K562 (cell line): ENCODE measurements around the gene WDR90. TPM values are rescaled to one million over a fixed set of nuclear protein-coding genes. Genes with fewer than 3 reads are reported as not detected.

Experiments
- BRCA1 ChIP-seq, 2 experiments: fragments of 450-650 bp in 1 of 2; sonication (generic) in 1 of 2; formaldehyde crosslinking in 1 of 2; IDR thresholded peaks; 2 replicates each; pipeline versions ENCODE4 v1.5.0 to v1.6.1; 2017 to 2020; ENCODE audit warnings: mild to moderate bottlenecking in 1 of 2, missing genetic modification reagents in 1 of 2
- BRF1 ChIP-seq: IDR thresholded peaks from 3 replicates; pipeline ENCODE4 v1.6.1; 2011; ENCODE audit warnings: borderline replicate concordance, mild to moderate bottlenecking; ENCODE audit not compliant: insufficient read length; ENCODE audit errors: extremely low read depth
- CBX3 ChIP-seq, 2 experiments: IDR thresholded peaks; 1 replicate in 1 of 2; 2 replicates in 1 of 2; pipeline ENCODE4 v1.6.1; 2012; ENCODE audit warnings: inconsistent platforms in 2 of 2, low read length in 2 of 2, borderline replicate concordance in 1 of 2, control low read depth in 1 of 2
- CHCHD3 ChIP-seq: fragments of 250-450 bp; sonication (Bioruptor Pico); IDR thresholded peaks from 2 replicates; pipeline ENCODE4 v2.1.2; 2022; ENCODE audit warnings: mild to moderate bottlenecking
- EP400 ChIP-seq: fragments of 450-650 bp; IDR thresholded peaks from 2 replicates; pipeline ENCODE4 v1.6.1; 2017; ENCODE audit warnings: antibody characterized with exemption, mild to moderate bottlenecking, moderate library complexity
- ETS2 ChIP-seq: IDR thresholded peaks from 2 replicates; pipeline ENCODE4 v1.6.1; 2016; ENCODE audit warnings: borderline replicate concordance, missing genetic modification characterization, mild to moderate bottlenecking, moderate library complexity, missing compliant biosample characterization; ENCODE audit not compliant: poor library complexity, severe bottlenecking
- FOXP1 ChIP-seq: sonication (generic); formaldehyde crosslinking; IDR thresholded peaks from 2 replicates; pipeline ENCODE4 v1.8.0; 2022; ENCODE audit warnings: mild to moderate bottlenecking, missing genetic modification reagents
- HLTF ChIP-seq: fragments of 450-650 bp; IDR thresholded peaks from 2 replicates; pipeline ENCODE4 v1.6.1; 2016
- HNRNPUL1 ChIP-seq: fragments of 200-400 bp; formaldehyde crosslinking; IDR thresholded peaks from 2 replicates; pipeline ENCODE4 v1.6.1; 2017; ENCODE audit warnings: low read length
- KHSRP ChIP-seq: fragments of 450-650 bp; IDR thresholded peaks from 2 replicates; pipeline ENCODE4 v1.6.1; 2017
- KLF6 ChIP-seq: fragments of 250-450 bp; sonication (Bioruptor Pico); IDR thresholded peaks from 2 replicates; pipeline ENCODE4 v1.4.0; 2020; ENCODE audit warnings: mild to moderate bottlenecking, moderate library complexity, borderline replicate concordance
- MAZ ChIP-seq, 2 experiments: fragments of 450-650 bp in 1 of 2; sonication (generic) in 1 of 2; formaldehyde crosslinking; IDR thresholded peaks in 1 of 2; conservative IDR thresholded peaks in 1 of 2; 2 replicates each; pipeline versions ENCODE4 v1.4.0 to v1.5.0; 2020; ENCODE audit warnings: mild to moderate bottlenecking in 1 of 2, missing genetic modification reagents in 1 of 2
- NONO ChIP-seq, 2 experiments: fragments of 200-400 bp in 1 of 2; fragments of 450-650 bp in 1 of 2; formaldehyde crosslinking in 1 of 2; IDR thresholded peaks; 2 replicates each; pipeline ENCODE4 v1.6.1; 2017; ENCODE audit warnings: low read depth in 2 of 2, mild to moderate bottlenecking in 2 of 2, moderate library complexity in 2 of 2, low read length in 1 of 2
- SIX5 ChIP-seq, 2 experiments: IDR thresholded peaks; 2 replicates each; pipeline ENCODE4 v1.6.1; 2011; ENCODE audit warnings: low read length in 2 of 2, borderline replicate concordance in 1 of 2, low read depth in 1 of 2, mild to moderate bottlenecking in 1 of 2, moderate library complexity in 1 of 2; ENCODE audit not compliant: insufficient read depth in 1 of 2
- SNRNP70 ChIP-seq: fragments of 200-400 bp; formaldehyde crosslinking; optimal IDR thresholded peaks from 2 replicates; pipeline ENCODE3; 2017; ENCODE audit warnings: low read depth, low read length
- TAF1 ChIP-seq: IDR thresholded peaks from 2 replicates; pipeline ENCODE4 v1.6.1; 2011; ENCODE audit warnings: mild to moderate bottlenecking, low read length, moderate library complexity; ENCODE audit not compliant: insufficient read depth, control insufficient read depth, severe bottlenecking; ENCODE audit errors: extremely low read depth
- TEAD1 ChIP-seq, 2 experiments: fragments of 450-650 bp in 1 of 2; sonication (generic) in 1 of 2; formaldehyde crosslinking; IDR thresholded peaks; 2 replicates each; pipeline versions ENCODE4 v1.4.0 to v1.8.0; 2020 to 2022; ENCODE audit warnings: mild to moderate bottlenecking in 2 of 2, missing genetic modification reagents in 1 of 2
- TEAD4 ChIP-seq, 2 experiments: sonication (generic) in 1 of 2; formaldehyde crosslinking in 1 of 2; IDR thresholded peaks; 2 replicates each; pipeline versions ENCODE4 v1.6.1 to v1.8.0; 2012 to 2022; ENCODE audit warnings: borderline replicate concordance in 1 of 2, inconsistent platforms in 1 of 2, low read length in 1 of 2, mild to moderate bottlenecking in 1 of 2, missing genetic modification reagents in 1 of 2
- ZNF354B ChIP-seq: fragments of 250-450 bp; sonication (Bioruptor Pico); IDR thresholded peaks from 2 replicates; pipeline ENCODE4 v1.4.0; 2020
- polyA plus RNA-seq, 8 experiments: library from polyadenylated mRNA; depleted of rRNA in 4 of 8; stranded (reverse) in 5 of 8; unstranded in 3 of 8; fragments of >200 nt; fragmentation: Nextera tagmentation in 2 of 8; fragmentation: Illumina TruSeq in 1 of 8; extraction: Ambion mirVana in 2 of 8; extraction: Trizol in 1 of 8; gene quantifications; 2 replicates each; pipeline versions ENCODE4 v1.2.1 to v1.2.3, GENCODE V29; 2011 to 2014; ENCODE audit warnings: inconsistent platforms in 1 of 8, missing spikeins in 1 of 8
- total RNA-seq, 7 experiments: library from RNA; depleted of rRNA in 6 of 7; stranded (reverse); fragments of >200 nt in 6 of 7; fragmentation: Illumina TruSeq in 2 of 7; extraction: Trizol in 2 of 7; gene quantifications; 2 replicates each; pipeline versions ENCODE4 v1.2.1 to v1.2.3, GENCODE V29; 2011 to 2021; ENCODE audit warnings: low replicate concordance in 1 of 7
- TF ChIP-seq, protein P1 (sequence below): fragments of 250-450 bp; sonication (Bioruptor Pico); IDR thresholded peaks from 2 replicates; pipeline ENCODE4 v1.5.0; 2021; ENCODE audit warnings: mild to moderate bottlenecking, moderate library complexity
- TF ChIP-seq, protein P2 (sequence below): sonication (generic); formaldehyde crosslinking; IDR thresholded peaks from 2 replicates; pipeline ENCODE4 v1.8.1; 2023; ENCODE audit warnings: mild to moderate bottlenecking, missing genetic modification reagents

Gene WDR90
- total and polyA plus RNA-seq, 9 of the 15 experiments (the other 6 are each of a cell fraction or from before 2014, with no cell fraction given), result 0.44 to 12.6 (median 3.3) TPM

DNA sequence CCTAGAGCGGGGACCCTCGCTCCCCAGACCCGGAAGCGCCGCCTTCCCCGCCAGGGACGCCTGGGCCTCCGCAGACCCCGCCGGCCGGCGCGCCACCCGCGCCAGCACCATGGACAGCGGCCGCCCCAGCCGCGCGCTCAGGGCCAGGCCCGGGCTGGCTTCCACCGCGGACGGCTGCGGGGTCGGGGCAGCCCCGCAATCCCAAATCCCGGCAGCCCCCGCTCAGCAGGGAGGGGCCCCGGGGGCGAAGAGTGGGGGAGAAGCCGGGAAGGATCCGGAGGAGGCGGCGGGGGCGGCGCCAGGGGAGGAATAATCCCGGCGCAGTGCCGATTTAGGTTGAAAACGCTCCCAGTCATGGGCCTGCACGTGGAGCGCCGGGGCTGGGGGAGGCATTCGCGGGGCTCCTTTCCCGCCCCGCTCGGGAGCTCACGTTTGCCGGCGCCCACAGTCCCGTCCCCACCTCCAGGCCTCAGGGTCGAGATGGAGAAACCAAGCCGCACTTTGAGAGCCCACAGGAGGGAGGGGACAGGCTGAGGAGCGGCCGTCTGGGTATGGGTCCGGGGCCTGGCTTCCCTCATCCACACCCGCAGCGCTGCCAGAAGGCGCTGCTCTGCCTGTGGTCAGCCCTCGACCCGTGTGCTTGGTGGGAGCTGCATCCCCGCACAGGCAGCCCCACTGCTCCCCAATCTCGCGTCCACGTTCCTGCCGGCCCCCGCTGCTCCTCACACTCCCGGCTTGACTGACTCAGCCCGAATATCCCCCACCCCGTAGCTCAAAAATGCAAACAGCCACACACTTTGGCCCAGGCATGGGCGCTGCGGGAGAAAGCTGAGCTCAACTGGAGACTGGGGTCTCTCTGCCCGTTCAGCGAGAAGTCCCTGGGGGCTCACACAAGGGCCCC, 51.8 kb downstream of the WDR90 start (continued):
- no peak for TF ChIP-seq TEAD4 (IDR thresholded peaks at IDR 0.05; ENCODE audit: low read length)
- 0 out of 2 replicates have a peak, but pooled peaks have one; percentile 64 for TF ChIP-seq TEAD4 (CRISPR knock-in tag; IDR thresholded peaks at IDR 0.05; ENCODE audit: borderline replicate concordance)
- TF ChIP-seq ZNF354B, result no peak
- TF ChIP-seq, protein P1, sequence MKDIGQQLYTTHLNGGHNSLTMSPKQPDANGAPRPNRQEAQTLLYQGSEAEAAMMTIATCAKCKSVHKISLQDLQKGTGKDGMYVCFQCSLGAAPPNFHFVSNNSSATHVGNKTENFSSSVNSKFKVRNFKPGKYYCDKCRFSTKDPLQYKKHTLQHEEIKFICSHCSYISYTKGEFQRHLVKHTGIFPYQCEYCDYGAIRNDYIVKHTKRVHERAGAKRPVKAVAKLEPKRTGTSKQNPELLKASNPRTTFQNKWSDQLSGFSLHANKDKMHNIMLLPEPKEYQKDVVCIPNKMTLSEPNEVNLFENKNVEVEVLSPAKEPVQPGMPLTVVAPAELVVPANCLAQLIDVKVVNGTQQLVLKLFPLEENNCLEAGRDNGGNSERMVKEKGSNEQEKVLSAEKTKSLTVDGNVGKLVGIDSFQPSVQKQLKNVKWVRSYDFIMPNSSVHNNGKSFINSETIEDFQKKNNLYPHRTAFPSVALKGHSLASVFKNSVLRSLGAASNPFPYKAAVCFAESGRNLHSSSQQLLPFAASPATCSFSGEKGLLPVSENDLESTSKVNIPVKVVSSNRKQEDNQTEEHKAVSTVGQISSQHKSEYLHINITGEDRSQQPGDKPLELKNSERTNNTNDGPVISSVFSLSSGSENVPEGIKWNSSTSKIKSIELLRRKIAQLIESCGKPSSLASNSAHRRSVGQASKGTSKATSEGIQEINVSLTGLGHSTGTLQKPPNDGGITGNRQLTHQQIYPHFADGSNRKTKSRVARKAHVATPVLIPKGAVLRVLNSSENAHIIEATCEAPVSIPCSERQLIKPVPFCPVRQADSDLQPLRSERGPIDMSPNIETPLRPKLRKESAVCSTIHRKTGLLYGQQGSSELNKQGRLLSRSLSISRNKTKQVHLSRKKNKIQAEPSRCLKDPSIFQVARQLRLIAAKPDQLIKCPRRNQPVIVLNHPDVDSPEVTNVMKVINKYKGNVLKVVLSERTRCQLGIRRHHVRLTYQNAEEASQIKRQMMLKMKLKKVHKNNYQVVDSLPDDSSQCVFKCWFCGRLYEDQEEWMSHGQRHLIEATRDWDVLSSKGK, result no peak
- TF ChIP-seq, protein P2, sequence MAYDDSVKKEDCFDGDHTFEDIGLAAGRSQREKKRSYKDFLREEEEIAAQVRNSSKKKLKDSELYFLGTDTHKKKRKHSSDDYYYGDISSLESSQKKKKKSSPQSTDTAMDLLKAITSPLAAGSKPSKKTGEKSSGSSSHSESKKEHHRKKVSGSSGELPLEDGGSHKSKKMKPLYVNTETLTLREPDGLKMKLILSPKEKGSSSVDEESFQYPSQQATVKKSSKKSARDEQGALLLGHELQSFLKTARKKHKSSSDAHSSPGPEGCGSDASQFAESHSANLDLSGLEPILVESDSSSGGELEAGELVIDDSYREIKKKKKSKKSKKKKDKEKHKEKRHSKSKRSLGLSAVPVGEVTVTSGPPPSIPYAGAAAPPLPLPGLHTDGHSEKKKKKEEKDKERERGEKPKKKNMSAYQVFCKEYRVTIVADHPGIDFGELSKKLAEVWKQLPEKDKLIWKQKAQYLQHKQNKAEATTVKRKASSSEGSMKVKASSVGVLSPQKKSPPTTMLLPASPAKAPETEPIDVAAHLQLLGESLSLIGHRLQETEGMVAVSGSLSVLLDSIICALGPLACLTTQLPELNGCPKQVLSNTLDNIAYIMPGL (CRISPR knock-in tag), result 0 out of 2 replicates have a peak, but pooled peaks have one; percentile 52
- no peak for TF ChIP-seq KLF6
- no peak for TF ChIP-seq CHCHD3 (CRISPR knock-in tag)
- no peak for TF ChIP-seq CBX3 (IDR thresholded peaks at IDR 0.05; ENCODE audit: borderline replicate concordance in 1 of 2, low read length in 2 of 2)
- no peak for TF ChIP-seq SIX5 (IDR thresholded peaks at IDR 0.05; ENCODE audit: borderline replicate concordance in 1 of 2, insufficient read depth in 1 of 2, low read depth in 1 of 2, low read length in 2 of 2)
- no peak for TF ChIP-seq SNRNP70
- no peak for TF ChIP-seq NONO (IDR thresholded peaks at IDR 0.05; ENCODE audit: low read depth in 2 of 2, low read length in 1 of 2)
- no peak for TF ChIP-seq HLTF
- TF ChIP-seq EP400, result no peak
- no peak for TF ChIP-seq BRCA1 (IDR thresholded peaks at IDR 0.05)
- TF ChIP-seq BRCA1 (CRISPR knock-in tag; IDR thresholded peaks at IDR 0.05), result no peak
- no peak for TF ChIP-seq ETS2 (tag)
- peak in 1 of 2 experiments; percentile 79; a peak in 1 of 4 replicates for TF ChIP-seq TEAD1 (CRISPR knock-in tag; IDR thresholded peaks at IDR 0.05)
- TF ChIP-seq BRF1, result no peak
- TF ChIP-seq FOXP1 (CRISPR knock-in tag), result peak; percentile 86; the same call in 1 of the 2 replicates
- no peak for TF ChIP-seq TAF1
- peak in 1 of 2 experiments; percentile 49; a peak in 1 of 4 replicates for TF ChIP-seq MAZ (CRISPR knock-in tag; conservative IDR thresholded peaks at IDR 0.05 in 1 of 2, IDR thresholded peaks at IDR 0.05 in 1 of 2)
- TF ChIP-seq HNRNPUL1, result no peak
- no peak for TF ChIP-seq KHSRP
